Kidney (tissue), 14 donors: ENCODE results near the gene ZFP91. TPM values are rescaled to one million over a fixed set of nuclear protein-coding genes. Genes with fewer than 3 reads are reported as not detected.

Source experiments
- DNase-seq, 5 donors: peaks; one replicate each; pipeline ENCODE4 v3.0.0-alpha.2; 2013 to 2020
- FAIRE-seq: peaks from 2 replicates; lab custom pipeline; 2012; peaks lifted over from hg19 to GRCh38; lab: Jason Lieb, UNC
- H3K27ac ChIP-seq, 2 donors: one replicate each; pipeline ENCODE4 v1.7.0; 2013; ENCODE audit warnings: low read depth in 2 of 2, low read length in 2 of 2, inconsistent platforms in 1 of 2
- H3K27me3 ChIP-seq: one replicate; pipeline ENCODE4 v1.7.1; 2013; ENCODE audit warnings: low read length, inconsistent platforms; ENCODE audit not compliant: control insufficient read depth, insufficient read depth
- H3K36me3 ChIP-seq, 3 donors: one replicate each; pipeline versions ENCODE4 v1.7.0 to v1.7.1; 2013; ENCODE audit warnings: low read length in 3 of 3, control low read depth in 1 of 3, inconsistent platforms in 1 of 3; ENCODE audit not compliant: insufficient read depth in 3 of 3, control insufficient read depth in 2 of 3
- H3K4me1 ChIP-seq, 3 donors: one replicate each; pipeline versions ENCODE4 v1.7.0 to v1.7.1; 2013; ENCODE audit warnings: low read length in 3 of 3, inconsistent platforms in 1 of 3, low read depth in 1 of 3; ENCODE audit not compliant: control insufficient read depth in 2 of 3, insufficient read depth in 2 of 3
- H3K4me3 ChIP-seq, 3 donors: one replicate each; pipeline versions ENCODE4 v1.7.0 to v1.8.1; 2013; ENCODE audit warnings: low read length in 3 of 3, control low read depth in 1 of 3, inconsistent platforms in 1 of 3
- H3K9ac ChIP-seq, 3 donors: one replicate each; pipeline versions ENCODE4 v1.7.0 to v1.7.1; 2013; ENCODE audit warnings: low read length in 3 of 3, control low read depth in 1 of 3, inconsistent platforms in 1 of 3
- H3K9me3 ChIP-seq, 3 donors: one replicate each; pipeline versions ENCODE4 v1.7.0 to v1.7.1; 2013; ENCODE audit warnings: low read length in 3 of 3, control low read depth in 1 of 3, inconsistent platforms in 1 of 3; ENCODE audit not compliant: control insufficient read depth in 2 of 3, insufficient read depth in 1 of 3
- intact Hi-C: fragments of 100-400 bp; cut with DNase I; formaldehyde crosslinking; loops from one replicate; pipeline ENCODE4 v1.11.1; 2022
- polyA plus RNA-seq: library from polyadenylated mRNA; stranded (reverse); fragments of 350-450 nt; fragmentation: Illumina TruSeq; extraction: RNeasy Lipid Tissue Mini Kit (QIAGEN cat#74804); gene quantifications from one replicate; pipeline ENCODE4 v1.2.3, GENCODE V29; 2014; ENCODE audit warnings: low read depth, low replicate concordance; ENCODE audit not compliant: insufficient read depth
- total RNA-seq: library from RNA; stranded (reverse); fragmentation: NEBNext Ultra II Directional; extraction: Animal tissue kit (Norgen Biotek cat#: 25700); gene quantifications from one replicate; pipeline ENCODE4 v1.2.1, GENCODE V29; 2021
- TF ChIP-seq, protein P1 (sequence below): IDR thresholded peaks from 3 replicates; pipeline ENCODE4 v1.5.1; 2012; ENCODE audit warnings: mild to moderate bottlenecking, moderate library complexity, borderline replicate concordance; ENCODE audit not compliant: insufficient read depth; ENCODE audit errors: extremely low read depth
- donor health status: control.
- donor health status: control.
- donor health status: control.
- donor health status: control.
- donor health status: control.
- donor health status: DM: yes; HTN: yes; CAD: no.
- donor health status: Normal renal cell carcinoma (clear cell type).

Gene ZFP91
- total and polyA plus RNA-seq, 2 donors from 2014 or later: 14.9 to 43.7 TPM

DNA sequence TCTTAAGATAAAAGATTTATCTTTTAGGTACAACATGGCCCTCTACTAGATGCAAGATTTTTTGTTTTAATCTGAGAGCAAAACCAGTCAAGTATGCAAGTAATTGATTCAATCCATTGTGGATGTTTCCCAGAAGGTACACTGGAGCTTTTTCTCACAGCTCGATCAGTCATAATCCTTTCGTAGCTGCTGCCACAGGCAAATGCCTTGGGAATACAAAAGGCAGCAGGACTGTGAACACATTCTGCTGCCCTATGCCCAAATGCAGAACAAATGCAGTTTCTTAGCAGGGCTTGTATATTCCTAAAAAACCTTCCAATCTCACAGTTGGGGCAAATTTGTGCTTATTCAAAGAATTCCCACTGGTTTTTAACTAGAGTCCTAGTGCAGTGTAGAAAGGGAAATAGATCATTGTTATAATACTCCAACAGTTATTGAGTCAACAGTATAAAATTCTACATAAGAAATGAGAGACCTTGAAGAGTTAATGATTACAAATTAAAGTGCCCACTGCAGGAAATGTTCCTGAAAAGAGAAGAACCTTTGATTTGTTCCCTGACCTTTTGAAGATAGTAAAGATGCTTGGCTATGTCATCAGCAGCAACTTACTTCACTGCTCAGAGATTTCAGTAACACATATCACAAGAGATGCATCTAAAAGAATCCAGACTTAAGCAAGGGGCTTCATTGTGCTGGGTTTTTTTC lies 17.3 kb upstream of the ZFP91 start:
- no peak overlapping the region for H3K27ac ChIP-seq
- H3K4me3 ChIP-seq: peak overlapping the region in 1 of 3 donors; percentile 33
- intact Hi-C loops: no loop called here
- H3K36me3 ChIP-seq: peaks cover 0 to 12% (median 9%) of the 10 kb centered on the region in 3 donors
- H3K27me3 ChIP-seq: no peaks in the 10 kb centered on the region
- DNase-seq (peak in 2 of 5 donors; percentile 6 to 10), FAIRE-seq (no peak)
- TF ChIP-seq, protein P1, sequence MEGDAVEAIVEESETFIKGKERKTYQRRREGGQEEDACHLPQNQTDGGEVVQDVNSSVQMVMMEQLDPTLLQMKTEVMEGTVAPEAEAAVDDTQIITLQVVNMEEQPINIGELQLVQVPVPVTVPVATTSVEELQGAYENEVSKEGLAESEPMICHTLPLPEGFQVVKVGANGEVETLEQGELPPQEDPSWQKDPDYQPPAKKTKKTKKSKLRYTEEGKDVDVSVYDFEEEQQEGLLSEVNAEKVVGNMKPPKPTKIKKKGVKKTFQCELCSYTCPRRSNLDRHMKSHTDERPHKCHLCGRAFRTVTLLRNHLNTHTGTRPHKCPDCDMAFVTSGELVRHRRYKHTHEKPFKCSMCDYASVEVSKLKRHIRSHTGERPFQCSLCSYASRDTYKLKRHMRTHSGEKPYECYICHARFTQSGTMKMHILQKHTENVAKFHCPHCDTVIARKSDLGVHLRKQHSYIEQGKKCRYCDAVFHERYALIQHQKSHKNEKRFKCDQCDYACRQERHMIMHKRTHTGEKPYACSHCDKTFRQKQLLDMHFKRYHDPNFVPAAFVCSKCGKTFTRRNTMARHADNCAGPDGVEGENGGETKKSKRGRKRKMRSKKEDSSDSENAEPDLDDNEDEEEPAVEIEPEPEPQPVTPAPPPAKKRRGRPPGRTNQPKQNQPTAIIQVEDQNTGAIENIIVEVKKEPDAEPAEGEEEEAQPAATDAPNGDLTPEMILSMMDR: no peak
- H3K9me3 ChIP-seq: no peaks in the 10 kb centered on the region
- peaks cover 0 to 20% (median 10%) of the 10 kb centered on the region in 3 donors for H3K4me1 ChIP-seq
- H3K9ac ChIP-seq: no peak overlapping the region

DNA sequence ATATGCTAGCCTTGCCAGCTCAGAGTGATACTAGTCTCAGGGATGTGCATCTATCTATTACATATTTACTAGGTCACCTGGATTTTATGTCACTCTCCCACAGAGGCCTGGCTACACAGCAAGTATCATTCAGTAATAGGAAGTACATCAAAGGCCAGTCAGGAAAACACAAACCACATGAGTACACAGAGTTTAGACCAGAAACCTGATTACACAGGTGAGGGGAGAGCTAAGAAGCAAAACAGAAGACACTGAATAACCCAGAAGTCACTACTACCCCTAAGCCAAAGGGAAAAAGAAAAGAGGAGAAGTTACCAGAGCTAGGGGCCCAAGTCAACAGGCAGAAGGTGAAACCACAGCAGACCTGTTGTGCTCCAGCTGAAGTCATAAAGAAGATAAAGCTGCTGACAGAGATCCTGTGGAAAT lies 16.5 kb upstream of the ZFP91 start:
- Histone ChIP-seq H3K27me3 (no peaks in the 10 kb centered on the region), H3K9ac (no peak overlapping the region), H3K4me1 (peaks cover 0 to 20% (median 10%) of the 10 kb centered on the region in 3 donors), H3K9me3 (no peaks in the 10 kb centered on the region), H3K27ac (peak overlapping the region in 1 of 2 donors; percentile 38), H3K36me3 (peaks cover 0 to 12% (median 9%) of the 10 kb centered on the region in 3 donors), H3K4me3 (no peak overlapping the region)
- FAIRE-seq (no peak), DNase-seq (no peak)
- intact Hi-C loops: no loop called here
- TF ChIP-seq, protein P1: no peak

DNA sequence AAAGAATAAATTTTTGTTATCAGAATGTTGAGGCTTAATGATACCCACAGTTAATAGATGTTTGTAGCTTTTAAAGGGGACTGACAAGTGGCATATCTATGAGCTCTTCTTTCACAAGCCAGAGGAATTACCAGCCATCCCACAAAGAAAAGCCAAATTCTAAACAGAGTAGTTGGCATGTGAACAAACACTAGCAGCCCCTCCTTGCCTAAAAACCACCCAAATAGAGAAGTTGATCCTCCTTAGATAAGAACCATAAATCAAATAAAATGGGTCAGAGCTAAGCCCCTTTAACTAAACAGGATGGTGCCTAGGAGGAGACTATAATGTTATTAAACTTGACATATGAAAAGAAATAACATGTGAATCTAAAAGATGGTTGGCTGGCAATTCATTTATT lies 14.6 kb upstream of the ZFP91 start:
- TF ChIP-seq, protein P1: no peak

More for the DNA sequence above, 14.6 kb upstream of the ZFP91 start:
- Histone ChIP-seq H3K9ac (no peak overlapping the region), H3K4me3 (no peak overlapping the region), H3K36me3 (peaks cover 0 to 15% (median 12%) of the 10 kb centered on the region in 3 donors), H3K27ac (no peak overlapping the region), H3K4me1 (peaks cover 0 to 20% (median 10%) of the 10 kb centered on the region in 3 donors), H3K27me3 (no peaks in the 10 kb centered on the region), H3K9me3 (no peaks in the 10 kb centered on the region)
- intact Hi-C loops: no loop called here
- DNase-seq (no peak), FAIRE-seq (no peak)
